ENCODE measurements around the gene SMYD2.

SMYD2 gene

DNA sequence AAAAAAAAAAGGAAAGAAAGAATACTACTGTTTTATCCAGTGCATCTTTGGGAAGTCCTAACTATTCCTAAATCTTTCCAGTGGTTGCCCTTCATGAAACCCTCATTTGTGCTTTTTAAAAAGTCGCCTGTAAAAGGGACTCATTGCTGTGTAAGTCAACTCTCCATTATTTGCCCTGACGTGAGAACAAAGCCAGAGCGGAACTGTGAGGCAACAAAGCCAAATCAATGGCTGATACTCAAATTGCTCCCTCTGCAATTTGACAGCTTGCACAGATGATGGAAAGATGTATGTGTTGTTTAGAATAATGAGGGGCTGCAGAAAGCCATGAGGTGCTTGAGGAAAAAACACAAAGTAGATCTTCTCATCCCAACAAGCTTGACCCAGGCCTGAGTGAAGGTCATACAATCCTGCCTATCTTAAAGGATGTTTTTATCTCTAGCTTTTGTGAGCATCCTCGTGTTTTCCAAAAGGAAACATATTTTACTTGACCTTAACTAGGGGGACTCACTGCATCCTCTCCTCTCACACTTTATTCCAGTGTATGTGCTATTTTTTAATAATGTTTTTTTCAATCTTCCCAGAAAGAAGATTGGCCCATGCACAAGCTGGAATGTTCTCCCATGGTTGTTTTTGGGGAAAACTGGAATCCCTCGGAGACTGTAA lies 33.4 kb downstream of the SMYD2 start:
- H3K9ac ChIP-seq (ENCODE audit: low read depth, low read length, poor library complexity), result no peak overlapping the region
- H3K23ac ChIP-seq (ENCODE audit: low read depth, low read length, poor library complexity), result no peak overlapping the region
- H2BK12ac ChIP-seq (ENCODE audit: low read length), result no peak overlapping the region
- no peak for DNase-seq (ENCODE audit: low spot score)
- H3K4me2 ChIP-seq (ENCODE audit: insufficient read depth, low read length, poor library complexity, severe bottlenecking), result no peak overlapping the region
- no peak overlapping the region for H3K14ac ChIP-seq (ENCODE audit: low read length)
- H2BK15ac ChIP-seq (ENCODE audit: low read length), result no peak overlapping the region
- H3K18ac ChIP-seq (ENCODE audit: low read length), result no peak overlapping the region
- no peak overlapping the region for H3K4ac ChIP-seq (ENCODE audit: low read length)
- H3K9me3 ChIP-seq (replicated peaks in 1 of 2; ENCODE audit: control insufficient read depth in 2 of 2, insufficient read depth in 1 of 2, low read depth in 1 of 2, low read length in 2 of 2), result peaks cover 0 to 2% of the 10 kb centered on the region in 2 donors
- no peak overlapping the region for H2AK5ac ChIP-seq (ENCODE audit: low read depth, low read length)
- H3K36me3 ChIP-seq (replicated peaks in 1 of 2; ENCODE audit: control insufficient read depth in 2 of 2, insufficient read depth in 2 of 2, low read length in 2 of 2), result peaks cover 0 to 21% of the 10 kb centered on the region in 2 donors
- H2BK5ac ChIP-seq (ENCODE audit: low read length), result no peak overlapping the region
- H4K91ac ChIP-seq (ENCODE audit: low read depth, low read length, poor library complexity), result no peak overlapping the region
- H3K4me1 ChIP-seq (ENCODE audit: control insufficient read depth in 2 of 2, insufficient read depth in 1 of 2, low read depth in 1 of 2, low read length in 2 of 2), result peaks cover 7 to 13% of the 10 kb centered on the region in 2 donors
- H2AFZ ChIP-seq (ENCODE audit: low read length), result no peak overlapping the region
- H4K8ac ChIP-seq (ENCODE audit: low read depth, low read length), result no peak overlapping the region
- H3K4me3 ChIP-seq (ENCODE audit: low read length in 2 of 2), result no peak overlapping the region
- WGBS, 2 donors (ENCODE audit: extremely low coverage in 2 of 2, insufficient read length in 2 of 2, insufficient replicate concordance in 1 of 2), result no CpG with 5 or more reads among the region's 5 CpGs
- H3K27me3 ChIP-seq (ENCODE audit: control insufficient read depth in 3 of 3, insufficient read depth in 3 of 3, low read depth in 1 of 3, low read length in 3 of 3), result no peaks in the 10 kb centered on the region
- no peak overlapping the region for H2BK120ac ChIP-seq (ENCODE audit: low read depth, low read length)
- H3K79me1 ChIP-seq (ENCODE audit: low read depth, low read length), result no peaks in the 10 kb centered on the region
- no peak overlapping the region for H3K27ac ChIP-seq (replicated peaks; ENCODE audit: low read length)

DNA sequence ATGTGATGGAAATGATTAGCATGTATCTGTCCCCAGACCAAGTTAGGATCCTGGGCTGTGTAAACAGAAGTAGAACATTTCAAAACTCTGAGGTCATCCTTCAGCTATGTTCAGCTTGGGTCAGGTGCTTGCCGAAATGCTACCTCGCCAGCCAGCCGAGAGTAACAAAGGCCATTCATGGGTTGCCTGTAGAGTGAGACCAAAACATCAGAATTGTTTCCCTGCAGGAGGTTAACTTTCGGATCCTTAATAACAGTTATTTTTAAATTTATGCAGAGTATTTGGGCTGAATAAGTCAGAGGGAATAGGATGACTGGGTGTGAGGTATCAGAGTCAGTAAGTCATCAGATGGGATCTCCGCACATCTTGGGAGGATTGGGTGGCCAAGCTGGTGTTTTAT lies 35.6 kb downstream of the SMYD2 start:
- DNase-seq (ENCODE audit: low spot score), result no peak
- no peak overlapping the region for H3K4ac ChIP-seq (ENCODE audit: low read length)
- no peak overlapping the region for H2AFZ ChIP-seq (ENCODE audit: low read length)
- H3K4me3 ChIP-seq (ENCODE audit: low read length in 2 of 2), result no peak overlapping the region
- no peaks in the 10 kb centered on the region for H3K27me3 ChIP-seq (ENCODE audit: control insufficient read depth in 3 of 3, insufficient read depth in 3 of 3, low read depth in 1 of 3, low read length in 3 of 3)
- H3K9me3 ChIP-seq (replicated peaks in 1 of 2; ENCODE audit: control insufficient read depth in 2 of 2, insufficient read depth in 1 of 2, low read depth in 1 of 2, low read length in 2 of 2), result peaks cover 0 to 2% of the 10 kb centered on the region in 2 donors
- H3K79me1 ChIP-seq (ENCODE audit: low read depth, low read length), result no peaks in the 10 kb centered on the region
- no peak overlapping the region for H2BK15ac ChIP-seq (ENCODE audit: low read length)
- H3K18ac ChIP-seq (ENCODE audit: low read length), result no peak overlapping the region
- H3K27ac ChIP-seq (replicated peaks; ENCODE audit: low read length), result no peak overlapping the region
- no peak overlapping the region for H4K8ac ChIP-seq (ENCODE audit: low read depth, low read length)
- H2BK120ac ChIP-seq (ENCODE audit: low read depth, low read length), result no peak overlapping the region
- no peak overlapping the region for H3K23ac ChIP-seq (ENCODE audit: low read depth, low read length, poor library complexity)
- no peak overlapping the region for H2AK5ac ChIP-seq (ENCODE audit: low read depth, low read length)
- no peak overlapping the region for H3K14ac ChIP-seq (ENCODE audit: low read length)
- H3K36me3 ChIP-seq (replicated peaks in 1 of 2; ENCODE audit: control insufficient read depth in 2 of 2, insufficient read depth in 2 of 2, low read length in 2 of 2), result peaks cover 0 to 40% of the 10 kb centered on the region in 2 donors
- H3K9ac ChIP-seq (ENCODE audit: low read depth, low read length, poor library complexity), result no peak overlapping the region
- WGBS, 2 donors (ENCODE audit: extremely low coverage in 2 of 2, insufficient read length in 2 of 2, insufficient replicate concordance in 1 of 2), result no CpG with 5 or more reads among the region's 5 CpGs
- H4K91ac ChIP-seq (ENCODE audit: low read depth, low read length, poor library complexity), result no peak overlapping the region
- H3K4me2 ChIP-seq (ENCODE audit: insufficient read depth, low read length, poor library complexity, severe bottlenecking), result no peak overlapping the region
- H2BK5ac ChIP-seq (ENCODE audit: low read length), result no peak overlapping the region
- no peak overlapping the region for H2BK12ac ChIP-seq (ENCODE audit: low read length)
- H3K4me1 ChIP-seq (ENCODE audit: control insufficient read depth in 2 of 2, insufficient read depth in 1 of 2, low read depth in 1 of 2, low read length in 2 of 2), result peaks cover 5 to 13% of the 10 kb centered on the region in 2 donors

GRCh38 chr1:214317300-214317699 lies 36.3 kb downstream of the SMYD2 start:
- Histone ChIP-seq H2AK5ac (ENCODE audit: low read depth, low read length) (no peak overlapping the region), H3K23ac (ENCODE audit: low read depth, low read length, poor library complexity) (no peak overlapping the region), H2BK12ac (ENCODE audit: low read length) (no peak overlapping the region), H3K36me3 (replicated peaks in 1 of 2; ENCODE audit: control insufficient read depth in 2 of 2, insufficient read depth in 2 of 2, low read length in 2 of 2) (peaks cover 0 to 45% of the 10 kb centered on the region in 2 donors), H3K18ac (ENCODE audit: low read length) (no peak overlapping the region), H3K14ac (ENCODE audit: low read length) (no peak overlapping the region), H2BK5ac (ENCODE audit: low read length) (no peak overlapping the region), H4K91ac (ENCODE audit: low read depth, low read length, poor library complexity) (no peak overlapping the region), H2BK15ac (ENCODE audit: low read length) (no peak overlapping the region), H3K4me3 (ENCODE audit: low read length in 2 of 2) (no peak overlapping the region), H4K8ac (ENCODE audit: low read depth, low read length) (no peak overlapping the region), H2AFZ (ENCODE audit: low read length) (no peak overlapping the region), H3K9me3 (replicated peaks in 1 of 2; ENCODE audit: control insufficient read depth in 2 of 2, insufficient read depth in 1 of 2, low read depth in 1 of 2, low read length in 2 of 2) (peaks cover 0 to 2% of the 10 kb centered on the region in 2 donors), H3K9ac (ENCODE audit: low read depth, low read length, poor library complexity) (no peak overlapping the region), H3K27me3 (ENCODE audit: control insufficient read depth in 3 of 3, insufficient read depth in 3 of 3, low read depth in 1 of 3, low read length in 3 of 3) (no peaks in the 10 kb centered on the region), H3K4ac (ENCODE audit: low read length) (no peak overlapping the region), H3K4me1 (ENCODE audit: control insufficient read depth in 2 of 2, insufficient read depth in 1 of 2, low read depth in 1 of 2, low read length in 2 of 2) (peaks cover 5 to 13% of the 10 kb centered on the region in 2 donors), H3K27ac (replicated peaks; ENCODE audit: low read length) (no peak overlapping the region), H3K4me2 (ENCODE audit: insufficient read depth, low read length, poor library complexity, severe bottlenecking) (no peak overlapping the region), H3K79me1 (ENCODE audit: low read depth, low read length) (no peaks in the 10 kb centered on the region), H2BK120ac (ENCODE audit: low read depth, low read length) (no peak overlapping the region)
- no CpG with 5 or more reads among the region's 4 CpGs for WGBS, 2 donors (ENCODE audit: extremely low coverage in 2 of 2, insufficient read length in 2 of 2, insufficient replicate concordance in 1 of 2)
- DNase-seq (ENCODE audit: low spot score), result no peak

- no peak overlapping the region for H3K18ac ChIP-seq (ENCODE audit: low read length)
- WGBS, 2 donors (ENCODE audit: extremely low coverage in 2 of 2, insufficient read length in 2 of 2, insufficient replicate concordance in 1 of 2), result no CpG with 5 or more reads among the region's 5 CpGs
- H2BK15ac ChIP-seq (ENCODE audit: low read length), result no peak overlapping the region
- H2AK5ac ChIP-seq (ENCODE audit: low read depth, low read length), result no peak overlapping the region
- no peak overlapping the region for H3K27ac ChIP-seq (replicated peaks; ENCODE audit: low read length)
- H3K4ac ChIP-seq (ENCODE audit: low read length), result no peak overlapping the region
- no peak overlapping the region for H2AFZ ChIP-seq (ENCODE audit: low read length)
- no peak overlapping the region for H3K4me2 ChIP-seq (ENCODE audit: insufficient read depth, low read length, poor library complexity, severe bottlenecking)
- H3K36me3 ChIP-seq (replicated peaks in 1 of 2; ENCODE audit: control insufficient read depth in 2 of 2, insufficient read depth in 2 of 2, low read length in 2 of 2), result peaks cover under 1 to 48% of the 10 kb centered on the region in 2 donors
- H2BK120ac ChIP-seq (ENCODE audit: low read depth, low read length), result no peak overlapping the region
- H3K23ac ChIP-seq (ENCODE audit: low read depth, low read length, poor library complexity), result no peak overlapping the region
- no peak overlapping the region for H4K91ac ChIP-seq (ENCODE audit: low read depth, low read length, poor library complexity)
- no peak overlapping the region for H3K14ac ChIP-seq (ENCODE audit: low read length)
- H3K4me1 ChIP-seq (ENCODE audit: control insufficient read depth in 2 of 2, insufficient read depth in 1 of 2, low read depth in 1 of 2, low read length in 2 of 2), result peaks cover 2 to 13% of the 10 kb centered on the region in 2 donors
- H3K79me1 ChIP-seq (ENCODE audit: low read depth, low read length), result no peaks in the 10 kb centered on the region
- DNase-seq (ENCODE audit: low spot score), result no peak
- H3K9me3 ChIP-seq (replicated peaks in 1 of 2; ENCODE audit: control insufficient read depth in 2 of 2, insufficient read depth in 1 of 2, low read depth in 1 of 2, low read length in 2 of 2), result peaks cover 0 to 2% of the 10 kb centered on the region in 2 donors
- H3K4me3 ChIP-seq (ENCODE audit: low read length in 2 of 2), result no peak overlapping the region
- H2BK12ac ChIP-seq (ENCODE audit: low read length), result no peak overlapping the region
- no peak overlapping the region for H4K8ac ChIP-seq (ENCODE audit: low read depth, low read length)
- no peaks in the 10 kb centered on the region for H3K27me3 ChIP-seq (ENCODE audit: control insufficient read depth in 3 of 3, insufficient read depth in 3 of 3, low read depth in 1 of 3, low read length in 3 of 3)
- no peak overlapping the region for H3K9ac ChIP-seq (ENCODE audit: low read depth, low read length, poor library complexity)
- H2BK5ac ChIP-seq (ENCODE audit: low read length), result no peak overlapping the region
These were observed 36.8 kb downstream of the SMYD2 start for GRCh38 chr1:214317734-214318133.
